Upper lobe of right lung (tissue), 1 donor: ENCODE results near the gene KRT35. TPM values are rescaled to one million over a fixed set of nuclear protein-coding genes. Genes with fewer than 3 reads are reported as not detected.

Experiments
- ATAC-seq: fragments of 200-7000 bp; cut with Tn5 transposase; one replicate; pipeline ENCODE4 v1.9.1; 2020; ENCODE audit warnings: mild to moderate bottlenecking, moderate library complexity
- DNase-seq: peaks from one replicate; pipeline ENCODE4 v3.0.0-alpha.2; 2020
- H3K27ac ChIP-seq: fragments of 200-600 bp; one replicate; pipeline ENCODE4 v1.8.0; 2022
- H3K27me3 ChIP-seq: fragments of 200-600 bp; one replicate; pipeline ENCODE4 v1.8.0; 2022; ENCODE audit warnings: mild to moderate bottlenecking
- H3K36me3 ChIP-seq: fragments of 200-600 bp; one replicate; pipeline ENCODE4 v1.8.0; 2022
- H3K4me1 ChIP-seq: fragments of 200-600 bp; one replicate; pipeline ENCODE4 v1.8.0; 2022
- H3K4me3 ChIP-seq: fragments of 200-600 bp; one replicate; pipeline ENCODE4 v1.8.0; 2022; ENCODE audit warnings: mild to moderate bottlenecking
- H3K9me3 ChIP-seq: fragments of 200-600 bp; one replicate; pipeline ENCODE4 v1.8.0; 2022
- intact Hi-C: fragments of 100-400 bp; cut with DNase I; formaldehyde crosslinking; loops from one replicate; pipeline ENCODE4 v1.11.0; 2022
- total RNA-seq: library from RNA; stranded (reverse); fragmentation: NEBNext Ultra II Directional; extraction: Animal tissue kit (Norgen Biotek cat#: 25700); gene quantifications from one replicate; pipeline ENCODE4 v1.2.1, GENCODE V29; 2021
- TF ChIP-seq, protein P1 (sequence below): fragments of 200-600 bp; IDR thresholded peaks from one replicate; pipeline ENCODE4 v1.8.0; 2022; ENCODE audit warnings: antibody characterized with exemption
- donor health status: DM: no; HTN: yes; CAD: no; lungs with severe emphysema.

Gene KRT35
- total RNA-seq, 1 donor from 2014 or later: not detected

- no peak overlapping the region for H3K4me3 ChIP-seq
- no peaks in the 10 kb centered on the region for H3K9me3 ChIP-seq
- ATAC-seq (peak; percentile 50), DNase-seq (no peak)
- H3K36me3 ChIP-seq: no peaks in the 10 kb centered on the region
- no peaks in the 10 kb centered on the region for H3K4me1 ChIP-seq
- intact Hi-C loops: no loop called here
- no peak overlapping the region for H3K27ac ChIP-seq
- TF ChIP-seq, protein P1, sequence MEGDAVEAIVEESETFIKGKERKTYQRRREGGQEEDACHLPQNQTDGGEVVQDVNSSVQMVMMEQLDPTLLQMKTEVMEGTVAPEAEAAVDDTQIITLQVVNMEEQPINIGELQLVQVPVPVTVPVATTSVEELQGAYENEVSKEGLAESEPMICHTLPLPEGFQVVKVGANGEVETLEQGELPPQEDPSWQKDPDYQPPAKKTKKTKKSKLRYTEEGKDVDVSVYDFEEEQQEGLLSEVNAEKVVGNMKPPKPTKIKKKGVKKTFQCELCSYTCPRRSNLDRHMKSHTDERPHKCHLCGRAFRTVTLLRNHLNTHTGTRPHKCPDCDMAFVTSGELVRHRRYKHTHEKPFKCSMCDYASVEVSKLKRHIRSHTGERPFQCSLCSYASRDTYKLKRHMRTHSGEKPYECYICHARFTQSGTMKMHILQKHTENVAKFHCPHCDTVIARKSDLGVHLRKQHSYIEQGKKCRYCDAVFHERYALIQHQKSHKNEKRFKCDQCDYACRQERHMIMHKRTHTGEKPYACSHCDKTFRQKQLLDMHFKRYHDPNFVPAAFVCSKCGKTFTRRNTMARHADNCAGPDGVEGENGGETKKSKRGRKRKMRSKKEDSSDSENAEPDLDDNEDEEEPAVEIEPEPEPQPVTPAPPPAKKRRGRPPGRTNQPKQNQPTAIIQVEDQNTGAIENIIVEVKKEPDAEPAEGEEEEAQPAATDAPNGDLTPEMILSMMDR: no peak
- peaks cover 6% of the 10 kb centered on the region for H3K27me3 ChIP-seq
These were observed 35.3 kb upstream of the KRT35 start for GRCh38 chr17:41516147-41516829.

GRCh38 chr17:41513168-41513547 is 32.2 kb upstream of the KRT35 start:
- H3K27me3 ChIP-seq: no peaks in the 10 kb centered on the region
- intact Hi-C loops: no loop called here
- H3K4me1 ChIP-seq: no peaks in the 10 kb centered on the region
- H3K36me3 ChIP-seq: no peaks in the 10 kb centered on the region
- TF ChIP-seq, protein P1: no peak
- DNase-seq (no peak), ATAC-seq (no peak)
- no peak overlapping the region for H3K27ac ChIP-seq
- H3K9me3 ChIP-seq: no peaks in the 10 kb centered on the region
- H3K4me3 ChIP-seq: no peak overlapping the region

DNA sequence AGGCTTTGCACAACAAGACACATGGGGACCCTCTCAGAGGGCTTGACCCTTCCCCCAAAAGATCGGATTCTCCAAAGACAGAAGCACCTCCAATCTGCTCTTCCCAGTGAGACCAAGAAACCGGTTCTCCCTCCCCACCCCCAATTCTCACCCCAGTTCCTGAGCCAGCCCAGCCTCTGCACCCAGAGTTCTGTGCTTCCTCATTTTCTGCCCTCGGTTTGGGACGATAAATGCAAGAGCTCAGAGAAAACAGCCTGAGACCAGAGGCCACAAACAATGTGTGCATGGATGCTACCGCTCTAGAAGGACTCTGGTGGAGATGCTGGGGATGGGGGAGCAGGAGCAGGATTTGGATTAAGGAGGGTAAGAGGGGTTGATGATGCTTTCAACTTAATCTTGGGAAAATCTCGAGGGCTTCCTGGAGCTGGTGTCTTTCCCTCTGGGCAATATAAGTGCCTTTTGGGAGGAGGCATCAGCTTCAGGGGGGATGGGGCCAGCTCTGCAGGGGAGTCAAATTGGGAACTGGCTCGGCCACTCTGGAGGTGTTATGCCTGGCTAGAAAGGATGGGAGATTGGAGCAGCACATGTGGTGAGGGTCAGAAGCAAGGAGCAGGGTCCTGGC is 31.7 kb upstream of the KRT35 start:
- ATAC-seq (no peak), DNase-seq (no peak)
- no peaks in the 10 kb centered on the region for H3K36me3 ChIP-seq
- H3K4me3 ChIP-seq: no peak overlapping the region
- TF ChIP-seq, protein P1: no peak
- intact Hi-C loops: no loop called here
- no peaks in the 10 kb centered on the region for H3K4me1 ChIP-seq
- H3K27ac ChIP-seq: no peak overlapping the region
- H3K27me3 ChIP-seq: no peaks in the 10 kb centered on the region
- H3K9me3 ChIP-seq: no peaks in the 10 kb centered on the region

DNA sequence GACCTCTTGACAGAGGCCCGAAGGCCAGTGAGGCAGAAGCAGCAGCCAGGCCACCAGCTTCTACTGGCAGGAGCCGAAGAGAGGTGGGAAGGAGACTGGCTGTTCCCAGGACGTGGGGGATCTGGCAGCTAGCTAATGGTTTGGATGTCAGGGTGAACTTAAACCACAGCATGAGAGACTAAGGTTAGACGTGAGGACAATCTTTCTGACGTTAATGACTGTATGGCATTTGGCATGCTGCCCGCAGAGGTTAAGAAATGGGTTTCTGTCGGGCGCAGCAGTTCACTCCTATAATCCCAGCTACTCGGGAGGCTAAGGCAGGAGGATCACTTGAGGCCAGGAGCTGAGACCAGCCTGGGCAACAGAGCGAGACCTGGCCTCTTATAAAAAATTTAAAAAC is 30.8 kb upstream of the KRT35 start:
- Histone ChIP-seq H3K9me3 (no peaks in the 10 kb centered on the region), H3K27ac (no peak overlapping the region), H3K4me3 (no peak overlapping the region), H3K36me3 (no peaks in the 10 kb centered on the region), H3K27me3 (no peaks in the 10 kb centered on the region), H3K4me1 (no peaks in the 10 kb centered on the region)
- ATAC-seq: no peak
- DNase-seq: no peak
- TF ChIP-seq, protein P1: no peak
- intact Hi-C loops: no loop called here

- intact Hi-C loops: no loop called here
- Histone ChIP-seq H3K27me3 (no peaks in the 10 kb centered on the region), H3K4me3 (no peak overlapping the region), H3K9me3 (no peaks in the 10 kb centered on the region), H3K4me1 (no peaks in the 10 kb centered on the region), H3K27ac (no peak overlapping the region), H3K36me3 (no peaks in the 10 kb centered on the region)
- peak; percentile 62 for ATAC-seq
- DNase-seq: no peak
- TF ChIP-seq, protein P1: no peak
These were observed 30.2 kb upstream of the KRT35 start for GRCh38 chr17:41511116-41511515.
